Measurements from ENCODE around the gene VRK3.

DNA sequence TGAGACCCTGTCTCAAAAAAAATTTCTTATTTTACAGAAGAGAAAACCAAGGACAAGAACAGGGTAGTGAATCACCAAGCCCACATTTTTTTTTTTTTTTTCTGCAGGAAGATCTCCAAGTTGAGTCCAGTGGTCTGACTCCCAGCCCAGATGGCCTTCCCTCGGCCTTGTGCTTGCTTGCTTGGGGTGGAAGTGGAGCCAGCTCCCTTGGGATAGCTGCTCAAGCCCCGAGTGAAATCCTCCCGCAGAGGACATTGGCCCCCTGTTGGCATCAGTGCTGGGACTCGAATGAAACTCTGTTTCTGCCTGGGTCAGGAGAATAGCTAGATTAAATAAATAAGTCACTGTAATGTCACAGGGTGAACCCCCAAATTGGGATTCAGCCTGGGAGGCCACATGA, 86.5 kb downstream of the VRK3 start:
- TF ChIP-seq, protein P1, sequence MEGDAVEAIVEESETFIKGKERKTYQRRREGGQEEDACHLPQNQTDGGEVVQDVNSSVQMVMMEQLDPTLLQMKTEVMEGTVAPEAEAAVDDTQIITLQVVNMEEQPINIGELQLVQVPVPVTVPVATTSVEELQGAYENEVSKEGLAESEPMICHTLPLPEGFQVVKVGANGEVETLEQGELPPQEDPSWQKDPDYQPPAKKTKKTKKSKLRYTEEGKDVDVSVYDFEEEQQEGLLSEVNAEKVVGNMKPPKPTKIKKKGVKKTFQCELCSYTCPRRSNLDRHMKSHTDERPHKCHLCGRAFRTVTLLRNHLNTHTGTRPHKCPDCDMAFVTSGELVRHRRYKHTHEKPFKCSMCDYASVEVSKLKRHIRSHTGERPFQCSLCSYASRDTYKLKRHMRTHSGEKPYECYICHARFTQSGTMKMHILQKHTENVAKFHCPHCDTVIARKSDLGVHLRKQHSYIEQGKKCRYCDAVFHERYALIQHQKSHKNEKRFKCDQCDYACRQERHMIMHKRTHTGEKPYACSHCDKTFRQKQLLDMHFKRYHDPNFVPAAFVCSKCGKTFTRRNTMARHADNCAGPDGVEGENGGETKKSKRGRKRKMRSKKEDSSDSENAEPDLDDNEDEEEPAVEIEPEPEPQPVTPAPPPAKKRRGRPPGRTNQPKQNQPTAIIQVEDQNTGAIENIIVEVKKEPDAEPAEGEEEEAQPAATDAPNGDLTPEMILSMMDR (IDR thresholded peaks at IDR 0.05): no peak
- TF ChIP-seq POLR2A (IDR thresholded peaks at IDR 0.05): no peak

Data from testis (tissue), 2 donors.